Measurements from ENCODE around the gene CD248.

DNA sequence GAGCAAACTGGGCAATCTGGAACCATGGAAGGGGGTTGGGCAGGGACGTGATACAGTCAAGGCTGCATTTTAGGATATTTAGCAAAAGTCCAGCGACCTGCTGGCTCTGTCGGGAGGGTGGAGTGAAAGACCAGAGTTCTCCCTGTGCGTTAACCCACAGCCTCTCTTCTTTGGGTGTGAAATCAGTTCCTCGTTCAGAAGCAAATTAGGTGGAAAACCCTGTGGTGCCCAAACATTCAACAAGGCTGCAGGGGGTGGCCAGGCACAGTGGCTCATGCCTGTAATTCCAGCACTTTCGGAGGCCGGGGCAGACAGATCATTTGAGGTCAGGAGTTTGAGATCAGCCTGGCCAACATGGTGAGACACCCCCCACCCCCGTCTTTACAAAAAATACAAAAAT is 19.2 kb downstream of the CD248 start:
- TF ChIP-seq, protein P1, sequence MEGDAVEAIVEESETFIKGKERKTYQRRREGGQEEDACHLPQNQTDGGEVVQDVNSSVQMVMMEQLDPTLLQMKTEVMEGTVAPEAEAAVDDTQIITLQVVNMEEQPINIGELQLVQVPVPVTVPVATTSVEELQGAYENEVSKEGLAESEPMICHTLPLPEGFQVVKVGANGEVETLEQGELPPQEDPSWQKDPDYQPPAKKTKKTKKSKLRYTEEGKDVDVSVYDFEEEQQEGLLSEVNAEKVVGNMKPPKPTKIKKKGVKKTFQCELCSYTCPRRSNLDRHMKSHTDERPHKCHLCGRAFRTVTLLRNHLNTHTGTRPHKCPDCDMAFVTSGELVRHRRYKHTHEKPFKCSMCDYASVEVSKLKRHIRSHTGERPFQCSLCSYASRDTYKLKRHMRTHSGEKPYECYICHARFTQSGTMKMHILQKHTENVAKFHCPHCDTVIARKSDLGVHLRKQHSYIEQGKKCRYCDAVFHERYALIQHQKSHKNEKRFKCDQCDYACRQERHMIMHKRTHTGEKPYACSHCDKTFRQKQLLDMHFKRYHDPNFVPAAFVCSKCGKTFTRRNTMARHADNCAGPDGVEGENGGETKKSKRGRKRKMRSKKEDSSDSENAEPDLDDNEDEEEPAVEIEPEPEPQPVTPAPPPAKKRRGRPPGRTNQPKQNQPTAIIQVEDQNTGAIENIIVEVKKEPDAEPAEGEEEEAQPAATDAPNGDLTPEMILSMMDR (conservative IDR thresholded peaks at IDR 0.05) = no peak
- TF ChIP-seq EZH2 (IDR thresholded peaks at IDR 0.05; ENCODE audit: low read depth) = no peak
